ENCODE results near the gene VAV3.

The VAV3 gene

GRCh38 chr1:107807855-107808254, 157.1 kb downstream of the VAV3 start:
- no peaks in the 10 kb centered on the region for H4K20me1 ChIP-seq
- H3K27ac ChIP-seq, result peak overlapping the region; percentile 94
- peaks cover 92% of the 10 kb centered on the region for H3K4me1 ChIP-seq
- H3K36me3 ChIP-seq, result no peaks in the 10 kb centered on the region
- H3K9ac ChIP-seq, result peak overlapping the region; percentile 39; the same call in 1 of the 2 replicates
- no peak overlapping the region for H3K4me3 ChIP-seq
- H3K4me2 ChIP-seq, result peak overlapping the region; percentile 88
- no peaks in the 10 kb centered on the region for H3K27me3 ChIP-seq
- no peak for TF ChIP-seq Cebpa-rat (IDR thresholded peaks at IDR 0.05)
- H3K9me3 ChIP-seq, result no peaks in the 10 kb centered on the region

DNA sequence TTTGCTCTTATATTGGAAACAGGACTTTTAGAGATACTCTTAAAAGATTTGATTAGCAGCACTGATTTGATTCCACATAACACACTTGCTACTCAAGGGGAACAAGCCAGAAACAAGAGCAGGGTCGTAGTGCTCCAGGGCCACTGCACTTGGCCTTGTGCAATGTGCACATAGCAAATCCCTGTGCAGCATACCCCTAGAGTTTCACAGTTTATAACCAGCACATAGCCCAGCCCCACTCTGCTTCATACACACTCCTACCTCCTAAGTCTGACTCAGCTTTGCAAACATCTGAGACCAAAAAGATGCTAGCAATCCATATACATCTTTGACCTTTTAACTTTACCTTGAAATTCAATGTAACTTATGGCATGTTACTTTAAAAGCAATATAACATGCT, 157.6 kb downstream of the VAV3 start:
- Histone ChIP-seq H4K20me1 (no peaks in the 10 kb centered on the region), H3K4me1 (peaks cover 93% of the 10 kb centered on the region), H3K4me3 (no peak overlapping the region), H3K4me2 (peak overlapping the region; percentile 88), H3K9me3 (no peaks in the 10 kb centered on the region), H3K36me3 (no peaks in the 10 kb centered on the region), H3K27me3 (no peaks in the 10 kb centered on the region), H3K27ac (peak overlapping the region; percentile 94), H3K9ac (peak overlapping the region; percentile 39)
- TF ChIP-seq Cebpa-rat (IDR thresholded peaks at IDR 0.05), result no peak

DNA sequence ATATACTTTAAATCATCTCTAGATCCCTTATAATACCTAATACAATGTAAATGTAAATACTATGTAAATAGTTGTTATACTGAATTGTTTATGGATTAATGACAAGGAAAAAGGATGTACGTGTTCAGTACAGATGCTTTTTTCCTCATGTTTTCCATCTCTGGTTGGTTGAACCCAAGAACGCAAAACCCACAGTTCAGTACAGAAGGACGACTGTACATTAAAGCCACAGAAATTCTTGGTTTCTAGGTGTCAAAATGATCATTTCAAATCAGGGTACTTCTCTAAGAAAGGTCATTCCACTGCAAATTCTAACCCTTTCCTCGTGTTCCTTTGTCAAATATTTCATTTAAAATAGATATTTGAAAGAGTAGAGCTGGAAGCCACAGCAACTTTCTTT, 158.1 kb downstream of the VAV3 start:
- TF ChIP-seq Cebpa-rat (IDR thresholded peaks at IDR 0.05), result no peak
- H3K27me3 ChIP-seq, result no peaks in the 10 kb centered on the region
- H4K20me1 ChIP-seq, result no peaks in the 10 kb centered on the region
- H3K9ac ChIP-seq, result peak overlapping the region; percentile 39
- H3K4me1 ChIP-seq, result peaks cover 93% of the 10 kb centered on the region
- H3K4me3 ChIP-seq, result no peak overlapping the region
- H3K27ac ChIP-seq, result peak overlapping the region; percentile 94
- H3K9me3 ChIP-seq, result peaks cover 5% of the 10 kb centered on the region; the same call in 1 of the 2 replicates
- H3K36me3 ChIP-seq, result no peaks in the 10 kb centered on the region
- peak overlapping the region; percentile 88 for H3K4me2 ChIP-seq

DNA sequence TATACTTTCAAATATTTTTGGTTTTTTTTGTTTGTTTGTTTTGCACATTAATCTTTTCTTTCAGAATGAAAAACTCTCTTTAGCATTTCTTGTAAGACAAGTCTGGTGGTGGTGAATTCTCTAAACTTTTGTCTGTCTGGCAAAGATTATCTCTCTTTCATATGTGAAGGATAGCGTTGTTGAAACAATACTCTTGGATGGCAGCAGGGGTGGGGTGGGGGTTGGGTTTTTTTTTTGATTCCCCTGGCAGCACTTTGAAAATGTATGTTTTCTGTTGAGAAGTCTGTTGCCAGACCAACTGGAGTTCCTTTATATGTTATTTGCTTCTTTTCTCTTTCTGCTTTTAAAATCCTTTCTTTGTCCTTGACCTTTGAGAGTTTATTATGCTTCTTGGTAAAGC, 160.2 kb downstream of the VAV3 start:
- no peaks in the 10 kb centered on the region for H3K27me3 ChIP-seq
- peak overlapping the region; percentile 76 for H3K9ac ChIP-seq
- H3K4me1 ChIP-seq, result peaks cover 74% of the 10 kb centered on the region
- peaks cover 8% of the 10 kb centered on the region; the same call in 1 of the 2 replicates for H3K36me3 ChIP-seq
- peak overlapping the region; percentile 94 for H3K27ac ChIP-seq
- H3K9me3 ChIP-seq, result peaks cover 23% of the 10 kb centered on the region
- H3K4me3 ChIP-seq, result peak overlapping the region; percentile 47; the same call in 1 of the 2 replicates
- TF ChIP-seq Cebpa-rat (IDR thresholded peaks at IDR 0.05), result no peak
- H4K20me1 ChIP-seq, result no peaks in the 10 kb centered on the region
- H3K4me2 ChIP-seq, result peak overlapping the region; percentile 88

DNA sequence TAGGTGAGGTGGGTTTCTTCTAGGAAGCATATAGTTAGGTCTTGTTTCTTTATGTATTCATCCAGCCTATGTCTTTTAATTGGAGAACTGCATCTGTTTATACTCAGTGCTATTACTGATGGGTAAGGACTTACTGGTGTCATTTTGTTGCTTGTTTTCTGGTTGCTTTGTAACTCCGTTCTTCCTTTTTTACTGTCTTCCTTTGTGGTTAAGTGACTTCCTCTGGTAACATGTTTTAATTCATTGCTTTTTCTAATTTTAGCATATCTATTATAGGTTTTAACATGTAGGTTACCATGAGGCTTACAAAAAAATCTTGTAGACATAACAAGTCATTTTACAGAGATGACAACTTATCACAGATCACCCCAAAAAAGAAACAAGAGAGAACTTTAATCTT, 160.8 kb downstream of the VAV3 start:
- no peaks in the 10 kb centered on the region for H3K27me3 ChIP-seq
- H3K4me3 ChIP-seq, result peak overlapping the region; percentile 47
- peaks cover 23% of the 10 kb centered on the region for H3K9me3 ChIP-seq
- peak overlapping the region; percentile 76; the same call in 1 of the 2 replicates for H3K9ac ChIP-seq
- no peaks in the 10 kb centered on the region for H4K20me1 ChIP-seq
- no peak for TF ChIP-seq Cebpa-rat (IDR thresholded peaks at IDR 0.05)
- peaks cover 8% of the 10 kb centered on the region; the same call in 1 of the 2 replicates for H3K36me3 ChIP-seq
- peak overlapping the region; percentile 88 for H3K4me2 ChIP-seq
- H3K27ac ChIP-seq, result peak overlapping the region; percentile 94
- peaks cover 67% of the 10 kb centered on the region for H3K4me1 ChIP-seq

DNA sequence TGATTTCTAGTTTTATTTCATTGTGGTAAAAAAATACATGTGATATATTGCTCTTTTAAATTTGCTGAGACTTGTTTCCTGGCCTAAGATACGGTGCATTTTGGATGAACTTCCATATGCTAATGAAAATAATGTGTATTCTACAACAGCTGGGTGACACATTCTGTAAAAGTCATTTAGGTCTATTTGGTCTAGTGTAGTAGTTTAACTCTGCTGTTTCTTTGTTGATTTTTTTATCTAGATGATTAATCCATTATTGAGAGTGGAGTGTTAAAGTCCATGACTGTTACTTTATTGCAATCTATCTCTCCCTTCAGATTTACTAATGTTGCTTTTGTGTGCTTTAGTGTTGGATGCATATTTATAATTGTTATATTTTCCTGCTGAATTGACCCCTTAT, 161.4 kb downstream of the VAV3 start:
- no peaks in the 10 kb centered on the region for H4K20me1 ChIP-seq
- H3K4me3 ChIP-seq, result peak overlapping the region; percentile 47
- peaks cover 62% of the 10 kb centered on the region for H3K4me1 ChIP-seq
- H3K9ac ChIP-seq, result peak overlapping the region; percentile 11; the same call in 1 of the 2 replicates
- no peaks in the 10 kb centered on the region for H3K27me3 ChIP-seq
- H3K4me2 ChIP-seq, result peak overlapping the region; percentile 88
- H3K36me3 ChIP-seq, result peaks cover 8% of the 10 kb centered on the region; the same call in 1 of the 2 replicates
- TF ChIP-seq Cebpa-rat (IDR thresholded peaks at IDR 0.05), result no peak
- H3K9me3 ChIP-seq, result peaks cover 24% of the 10 kb centered on the region
- peak overlapping the region; percentile 94 for H3K27ac ChIP-seq

DNA sequence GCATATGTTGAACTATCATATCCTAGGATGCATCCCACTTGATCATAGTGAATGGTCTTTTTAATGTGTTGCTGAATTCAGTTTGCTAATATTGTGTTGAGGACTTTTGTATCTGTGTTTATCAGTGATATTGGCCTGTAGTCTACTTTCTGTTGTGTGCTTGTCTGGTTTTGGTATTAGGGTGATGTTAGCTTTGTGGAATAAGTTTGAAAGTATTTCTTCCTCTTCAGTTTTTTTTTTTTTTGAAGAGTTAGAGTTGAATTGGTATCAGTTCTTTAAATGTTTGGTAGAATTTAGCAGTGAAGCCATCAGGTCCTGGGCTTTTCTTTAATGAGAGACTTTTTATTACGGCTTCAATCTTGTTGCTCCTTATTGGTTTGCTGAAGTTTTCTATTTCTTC, 162.3 kb downstream of the VAV3 start:
- H3K4me3 ChIP-seq, result no peak overlapping the region
- no peak overlapping the region; the same call in 1 of the 2 replicates for H3K9ac ChIP-seq
- peaks cover 8% of the 10 kb centered on the region; the same call in 1 of the 2 replicates for H3K36me3 ChIP-seq
- peaks cover 61% of the 10 kb centered on the region for H3K4me1 ChIP-seq
- TF ChIP-seq Cebpa-rat (IDR thresholded peaks at IDR 0.05), result no peak
- H4K20me1 ChIP-seq, result no peaks in the 10 kb centered on the region
- peak overlapping the region; percentile 88 for H3K4me2 ChIP-seq
- peaks cover 32% of the 10 kb centered on the region for H3K9me3 ChIP-seq
- no peaks in the 10 kb centered on the region for H3K27me3 ChIP-seq
- peak overlapping the region; percentile 94 for H3K27ac ChIP-seq

- Histone ChIP-seq H3K27me3 (no peaks in the 10 kb centered on the region), H4K20me1 (no peaks in the 10 kb centered on the region), H3K4me3 (no peak overlapping the region), H3K9me3 (peaks cover 27% of the 10 kb centered on the region), H3K9ac (no peak overlapping the region), H3K4me2 (peak overlapping the region; percentile 17; the same call in 1 of the 2 replicates), H3K4me1 (peaks cover 64% of the 10 kb centered on the region), H3K27ac (no peak overlapping the region), H3K36me3 (peaks cover 17% of the 10 kb centered on the region; the same call in 1 of the 2 replicates)
- TF ChIP-seq Cebpa-rat (IDR thresholded peaks at IDR 0.05), result no peak
Measured at GRCh38 chr1:107795994-107796393, 169.0 kb downstream of the VAV3 start.

- no peaks in the 10 kb centered on the region for H4K20me1 ChIP-seq
- H3K4me3 ChIP-seq, result no peak overlapping the region
- TF ChIP-seq Cebpa-rat (IDR thresholded peaks at IDR 0.05), result no peak
- peaks cover 70% of the 10 kb centered on the region for H3K4me1 ChIP-seq
- H3K27me3 ChIP-seq, result no peaks in the 10 kb centered on the region
- no peak overlapping the region for H3K9ac ChIP-seq
- H3K36me3 ChIP-seq, result peaks cover 15% of the 10 kb centered on the region; the same call in 1 of the 2 replicates
- peaks cover 21% of the 10 kb centered on the region for H3K9me3 ChIP-seq
- peak overlapping the region; percentile 17 for H3K4me2 ChIP-seq
- peak overlapping the region; percentile 18; the same call in 1 of the 2 replicates for H3K27ac ChIP-seq
Measured at GRCh38 chr1:107795441-107795840, 169.5 kb downstream of the VAV3 start.

DNA sequence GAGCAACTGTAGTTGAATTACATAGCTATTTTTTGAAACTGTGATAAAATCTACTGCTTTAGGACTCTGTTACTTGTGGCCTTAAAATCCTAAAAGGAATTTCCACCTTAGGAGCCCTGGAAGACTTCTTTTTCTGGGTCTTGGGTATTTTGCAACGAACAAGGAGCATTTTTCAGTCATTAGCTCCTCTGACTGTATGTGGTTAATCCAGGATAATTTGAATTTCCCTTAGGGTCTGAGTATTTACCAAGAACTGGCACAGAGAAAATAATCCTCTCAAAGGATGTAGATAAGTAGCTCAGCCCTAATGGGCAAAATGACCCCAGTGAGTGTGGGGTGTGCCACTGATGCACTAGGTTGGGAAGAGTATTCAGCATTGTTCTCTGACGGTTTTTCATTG, 170.4 kb downstream of the VAV3 start:
- Histone ChIP-seq H3K4me3 (no peak overlapping the region), H3K27me3 (no peaks in the 10 kb centered on the region), H4K20me1 (no peaks in the 10 kb centered on the region), H3K36me3 (peaks cover 15% of the 10 kb centered on the region; the same call in 1 of the 2 replicates), H3K4me1 (peaks cover 79% of the 10 kb centered on the region), H3K27ac (peak overlapping the region; percentile 18), H3K9me3 (peaks cover 17% of the 10 kb centered on the region), H3K4me2 (peak overlapping the region; percentile 17), H3K9ac (no peak overlapping the region)
- TF ChIP-seq Cebpa-rat (IDR thresholded peaks at IDR 0.05), result no peak
